NCI-H1105 treated with DMSO at 0.1 percent for 48 hours (cell line): Measurements from ENCODE around the gene ECI1.
"Not testable (repeated sequence)": the region's sequence is repeated elsewhere in the genome, so short reads cannot be mapped to it uniquely, and the experiment has no call there.

Source experiments
- DNase-seq: peaks from one replicate; lab custom pipeline; 2025; lab: John Stamatoyannopoulos, UW

The ECI1 gene

DNA sequence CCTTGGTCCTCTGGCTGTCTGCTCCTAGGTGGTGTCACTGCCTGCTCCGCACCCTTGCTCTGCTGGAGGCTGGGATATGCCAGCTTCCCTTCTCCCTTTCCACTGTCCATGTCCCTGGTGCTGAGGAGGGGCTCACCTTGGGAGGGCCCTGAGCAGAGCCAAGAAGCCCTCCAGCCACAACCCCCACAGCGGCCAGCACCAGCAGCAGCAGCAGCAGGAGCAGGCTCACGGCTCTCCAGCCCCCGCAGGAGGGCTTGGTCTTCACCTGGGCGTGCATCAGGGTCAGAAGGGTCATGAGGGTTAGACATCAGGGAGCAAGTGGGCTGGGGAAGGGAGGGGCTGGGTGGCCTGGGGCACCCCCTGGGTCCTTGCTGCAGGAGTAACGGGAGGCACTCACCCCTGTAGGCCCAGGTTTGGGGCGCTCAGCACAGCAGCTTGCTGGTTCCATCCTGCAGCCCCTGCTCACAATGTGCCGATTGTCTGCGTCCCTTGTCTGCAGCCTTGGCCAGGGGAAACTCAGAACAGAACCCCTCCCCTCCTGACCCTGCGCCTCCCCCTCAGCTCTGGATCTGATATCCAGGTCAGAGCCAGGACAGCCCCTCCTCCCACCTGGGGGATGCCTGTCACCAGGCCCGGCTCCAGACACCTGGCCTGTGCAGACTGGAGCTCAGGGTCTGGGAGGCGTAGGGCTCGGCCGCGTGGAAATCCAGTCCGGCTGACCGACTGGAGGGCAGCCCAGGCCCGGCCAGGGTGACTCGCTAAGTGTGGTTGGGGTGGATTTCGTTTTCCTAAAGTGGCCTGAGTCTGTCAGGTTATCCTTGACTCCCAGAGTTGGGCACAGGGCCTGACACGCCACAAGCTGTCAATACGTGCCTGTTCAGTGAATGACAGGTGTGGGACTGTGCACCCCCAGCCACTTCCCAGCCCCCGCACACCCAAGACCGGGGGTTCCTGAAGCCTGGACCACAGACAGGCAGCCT, 40.7 kb downstream of the ECI1 start, which contains the start of gene BRICD5:
Gene BRICD5 (minus strand): TSS at position 478 of the 980 bp plus-strand sequence. CDS start 30 bp downstream, at position 448.
- no peak for DNase-seq

DNA sequence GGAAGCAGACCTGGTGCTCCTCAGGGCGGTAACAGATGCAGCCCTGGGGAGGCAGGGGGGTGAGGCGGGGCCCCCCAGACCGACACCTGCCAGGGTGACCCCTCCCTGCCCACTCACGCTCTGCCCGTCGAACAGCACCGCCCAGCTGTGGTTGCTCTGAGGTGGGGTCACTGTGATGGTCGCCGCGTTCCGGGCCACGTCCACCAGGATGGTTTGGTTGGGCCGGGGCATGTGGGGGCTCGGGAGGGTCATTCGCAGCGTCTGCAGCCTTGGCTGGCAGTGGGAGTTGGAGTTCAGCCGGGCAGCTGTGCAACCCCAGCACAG, 41.4 kb downstream of the ECI1 start:
- no peak for DNase-seq

DNA sequence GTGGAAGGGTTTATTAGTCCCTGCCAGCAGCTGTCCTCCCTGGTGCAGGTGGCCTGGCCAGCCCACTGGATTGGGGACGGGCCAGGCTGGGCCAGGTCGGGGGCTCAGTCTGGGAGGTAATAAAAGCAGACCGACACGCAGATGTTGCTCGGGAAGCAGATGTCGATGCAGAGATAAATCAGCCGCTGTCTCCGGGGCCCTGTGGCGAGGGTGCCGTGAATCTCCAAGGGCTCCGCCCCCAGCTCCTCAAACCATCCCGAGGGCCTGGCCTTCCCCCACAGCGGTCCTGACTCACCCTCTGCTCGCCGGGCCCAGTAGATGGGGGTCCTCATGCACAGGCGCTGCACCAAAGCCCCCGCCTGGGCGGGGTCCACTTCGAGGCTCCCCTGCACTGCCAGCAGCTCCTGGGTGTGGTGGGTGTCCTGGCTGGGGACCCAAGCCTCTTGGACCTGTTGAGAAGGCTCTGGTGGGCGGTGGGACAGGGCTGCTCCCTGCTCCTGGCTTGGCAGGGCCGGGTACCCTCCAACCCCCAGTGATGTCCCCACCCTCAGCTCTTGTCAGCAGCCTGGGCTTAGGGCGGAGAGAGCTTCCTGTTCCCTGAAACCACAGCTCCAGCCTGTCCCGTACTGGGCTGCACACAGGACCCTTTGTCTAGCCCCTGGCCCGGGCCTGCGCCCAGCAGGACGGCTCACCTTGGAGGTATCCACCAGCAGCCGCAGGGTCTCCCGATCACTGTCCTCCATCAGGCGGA, 42.0 kb downstream of the ECI1 start:
- no peak for DNase-seq

DNA sequence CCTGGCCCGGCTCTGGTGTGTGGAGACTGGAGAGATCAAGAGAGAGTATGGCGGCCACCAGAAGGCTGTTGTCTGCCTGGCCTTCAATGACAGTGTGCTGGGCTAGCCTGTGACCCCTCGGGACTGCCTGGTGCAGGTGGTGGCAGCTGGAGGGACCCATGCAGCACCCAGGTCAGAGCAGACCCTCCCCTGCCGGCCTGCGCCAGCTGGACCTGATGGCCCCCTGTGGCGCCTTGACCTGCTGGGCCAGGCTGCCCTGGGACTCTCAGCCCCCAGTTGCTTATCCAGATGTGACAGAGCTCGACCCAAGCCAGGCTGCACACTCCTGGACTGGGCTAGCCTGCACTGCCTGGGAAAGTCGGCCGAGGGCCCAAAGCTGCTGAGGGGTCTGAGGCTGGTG, 42.6 kb downstream of the ECI1 start:
- no peak for DNase-seq

DNA sequence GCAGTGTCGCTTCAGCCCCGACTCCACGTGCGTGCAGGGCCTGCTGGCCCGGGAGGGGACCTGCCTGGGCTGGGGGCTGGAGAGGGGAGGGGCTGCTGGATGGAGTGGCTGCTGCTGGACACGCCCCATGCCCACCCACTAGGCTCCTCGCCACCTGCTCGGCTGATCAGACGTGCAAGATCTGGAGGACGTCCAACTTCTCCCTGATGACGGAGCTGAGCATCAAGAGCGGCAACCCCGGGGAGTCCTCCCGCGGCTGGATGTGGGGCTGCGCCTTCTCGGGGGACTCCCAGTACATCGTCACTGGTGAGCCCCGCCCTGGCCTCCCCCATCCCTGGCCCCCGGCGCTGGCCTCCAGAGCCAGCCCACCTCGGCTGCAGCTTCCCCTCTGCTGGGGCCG, 43.1 kb downstream of the ECI1 start:
- peak; percentile 4 for DNase-seq

DNA sequence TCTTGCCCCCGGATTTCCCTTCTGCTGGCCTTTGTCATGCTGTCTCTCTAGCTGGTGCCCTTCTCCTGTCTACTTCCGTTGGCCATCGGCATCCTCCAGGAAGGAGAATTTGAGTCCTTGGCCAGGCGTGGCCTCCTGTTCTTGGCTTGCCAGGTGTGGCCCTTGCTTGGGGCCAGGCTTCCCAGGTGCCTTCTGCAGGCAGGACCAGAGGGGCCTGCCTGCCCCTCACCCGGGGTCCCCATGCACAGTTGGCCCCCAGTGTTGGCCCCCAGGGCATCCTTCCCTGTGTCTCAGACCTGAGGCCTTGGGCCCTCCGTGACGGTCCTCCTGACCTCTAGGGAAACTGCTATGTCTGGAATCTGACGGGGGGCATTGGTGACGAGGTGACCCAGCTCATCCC, 43.5 kb downstream of the ECI1 start:
- DNase-seq, result no peak

DNA sequence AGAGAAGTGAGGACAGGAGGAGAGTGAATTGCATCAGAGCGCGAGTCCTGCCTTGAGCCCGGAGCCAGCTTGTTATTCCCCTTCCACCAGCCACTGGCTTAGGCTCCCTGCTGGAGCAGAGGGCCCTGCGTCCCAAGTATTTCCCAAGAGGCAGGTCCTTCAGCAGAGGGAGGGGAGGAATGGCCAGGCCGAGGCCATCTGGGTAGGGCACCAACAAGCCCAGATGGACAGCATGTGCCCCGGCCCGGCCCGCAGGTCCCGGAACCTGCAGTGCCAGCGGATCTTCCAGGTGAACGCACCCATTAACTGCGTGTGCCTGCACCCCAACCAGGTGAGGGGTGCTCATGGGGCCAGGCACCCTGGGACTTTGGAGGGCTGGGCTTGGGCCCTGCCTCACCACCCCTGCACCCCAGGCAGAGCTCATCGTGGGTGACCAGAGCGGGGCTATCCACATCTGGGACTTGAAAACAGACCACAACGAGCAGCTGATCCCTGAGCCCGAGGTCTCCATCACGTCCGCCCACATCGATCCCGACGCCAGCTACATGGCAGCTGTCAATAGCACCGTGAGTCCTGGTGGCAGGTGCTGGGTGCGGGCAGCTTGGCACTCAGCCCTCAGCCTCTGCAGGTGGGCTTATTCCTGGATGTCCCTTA, 44.5 kb downstream of the ECI1 start:
- no peak for DNase-seq

DNA sequence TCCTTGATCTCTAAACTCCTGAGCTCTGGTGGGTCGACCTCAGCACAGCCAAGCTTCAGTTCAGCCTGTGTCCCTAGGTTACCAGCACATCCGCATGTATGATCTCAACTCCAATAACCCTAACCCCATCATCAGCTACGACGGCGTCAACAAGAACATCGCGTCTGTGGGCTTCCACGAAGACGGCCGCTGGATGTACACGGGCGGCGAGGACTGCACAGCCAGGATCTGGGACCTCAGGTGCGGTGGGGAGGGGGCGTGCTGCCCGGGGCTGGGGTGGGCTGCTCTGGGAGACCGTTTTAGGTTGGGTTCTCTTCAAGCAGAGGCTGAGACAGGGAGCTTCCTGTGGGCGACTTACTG, 45.0 kb downstream of the ECI1 start:
- no peak for DNase-seq

DNA sequence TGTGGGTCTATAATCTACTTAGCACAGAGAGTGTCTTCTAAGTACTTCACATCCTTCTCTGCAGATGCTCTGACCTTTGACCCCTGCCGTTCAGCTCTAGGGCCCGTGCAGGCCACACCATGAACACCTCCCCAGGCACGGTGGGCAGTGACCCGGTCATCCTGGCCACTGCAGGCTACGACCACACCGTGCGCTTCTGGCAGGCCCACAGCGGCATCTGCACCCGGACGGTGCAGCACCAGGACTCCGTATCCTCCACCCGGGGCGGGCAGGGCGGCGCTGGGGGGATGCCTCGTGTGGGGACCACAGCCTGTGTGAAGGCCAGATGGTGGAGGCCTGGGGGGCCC, 45.4 kb downstream of the ECI1 start:
- no peak for DNase-seq

DNA sequence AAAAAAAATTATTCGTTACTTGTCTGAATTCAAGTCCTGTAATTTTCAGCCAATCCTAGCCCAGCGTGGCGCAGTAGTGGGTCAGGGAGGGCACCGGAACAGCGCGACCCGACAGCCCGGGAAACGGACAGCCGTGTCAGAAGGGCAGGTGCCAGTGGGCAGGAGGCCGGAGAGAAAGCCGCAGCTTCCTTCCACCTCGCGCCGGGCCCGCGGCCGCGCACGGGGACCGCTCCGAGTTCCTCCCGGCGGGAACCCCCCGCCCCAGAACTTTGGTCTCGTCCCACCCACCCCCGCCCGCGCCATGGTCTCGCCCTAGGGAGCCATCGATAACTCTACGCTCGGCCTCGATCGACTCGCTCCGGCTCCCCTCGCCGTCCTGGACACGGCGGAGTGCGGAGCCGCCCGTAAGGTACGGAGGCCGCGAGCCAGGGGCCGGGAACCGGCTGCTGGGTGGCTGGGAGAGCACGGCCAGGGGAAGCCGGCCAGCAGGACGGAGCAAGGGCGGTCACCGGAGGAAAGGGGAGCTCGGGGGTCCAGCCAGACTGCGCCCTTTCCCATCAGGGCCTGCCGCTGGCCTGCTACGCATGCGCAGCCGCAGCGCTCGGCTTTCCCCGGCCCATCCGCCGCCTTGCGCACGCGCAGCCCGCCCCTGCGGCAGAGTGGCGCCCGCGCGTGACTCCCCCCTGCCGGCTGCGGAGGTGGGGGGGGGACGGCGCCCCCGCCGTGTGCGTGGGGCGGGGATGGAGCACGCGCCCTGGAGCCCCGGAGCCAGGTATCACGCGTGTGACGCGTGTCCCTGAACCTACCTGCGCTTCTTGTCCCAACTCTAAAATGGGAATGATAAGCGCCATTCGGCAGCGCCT, 46.1 kb downstream of the ECI1 start, which contains the start of gene MLST8:
Gene MLST8 (plus strand): TSS at position 351 of the 863 bp plus-strand sequence. CDS start 632 bp downstream, outside the sequence.
- peak; percentile 48 for DNase-seq

DNA sequence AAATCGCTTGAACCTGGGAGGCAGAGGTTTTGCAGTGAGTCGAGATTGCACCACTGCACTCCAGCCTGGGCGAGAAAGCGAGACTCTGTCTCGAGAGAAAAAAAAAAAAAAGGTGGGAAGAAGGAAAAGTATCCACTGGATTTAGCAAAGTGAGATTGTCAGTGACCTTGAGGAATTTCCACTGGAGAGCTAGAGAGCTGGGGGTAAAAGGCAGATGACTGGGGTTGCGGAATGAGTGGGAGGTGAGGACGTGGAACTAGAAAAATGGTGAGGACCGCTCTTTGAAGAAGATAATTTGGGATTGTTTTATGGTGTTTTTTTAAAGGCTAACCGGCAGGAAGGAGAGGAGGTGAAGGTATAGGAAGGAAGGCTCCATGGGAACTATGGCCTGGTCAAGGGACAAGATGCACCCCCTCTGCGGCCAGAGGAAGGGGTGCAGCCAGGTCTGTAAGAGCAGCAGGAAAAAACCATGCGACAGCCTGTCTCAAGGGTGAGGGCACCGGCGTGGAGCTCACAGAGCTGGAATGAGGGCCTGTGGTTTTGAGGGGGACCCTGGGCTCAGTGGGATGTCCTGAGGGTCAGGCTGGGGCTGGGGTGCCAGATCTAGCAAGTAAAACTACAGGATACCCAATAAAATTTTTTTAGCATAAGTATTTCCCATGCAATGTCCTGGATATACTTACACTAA, 46.8 kb downstream of the ECI1 start:
- DNase-seq, result no peak

DNA sequence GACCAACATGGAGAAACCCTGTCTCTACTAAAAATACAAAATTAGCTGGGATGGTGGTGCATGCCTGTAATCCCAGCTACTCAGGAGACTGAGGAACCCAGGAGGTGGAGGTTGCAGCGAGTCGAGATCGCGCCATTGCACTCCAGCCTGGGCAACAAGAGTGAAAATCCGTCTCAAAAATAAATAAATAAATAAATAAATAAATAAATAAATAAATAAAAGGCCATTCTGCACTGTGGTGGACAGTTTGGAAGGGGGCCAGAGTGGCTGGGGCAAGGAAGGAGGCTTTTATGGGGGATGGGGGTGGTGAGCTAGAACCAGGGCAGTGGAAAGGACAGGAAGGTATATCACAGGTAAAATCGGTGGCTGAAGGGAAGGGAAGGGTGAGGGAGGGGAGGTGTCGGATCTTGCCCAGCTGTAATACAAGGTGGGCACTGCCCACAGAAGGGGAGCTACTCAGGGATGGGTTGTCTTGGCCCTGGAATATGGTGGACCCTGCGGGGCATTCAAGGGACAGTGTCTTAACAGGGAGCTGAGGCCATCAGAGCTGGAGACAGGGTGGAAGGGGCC, 48.2 kb downstream of the ECI1 start:
- DNase-seq, result not testable (repeated sequence)

DNA sequence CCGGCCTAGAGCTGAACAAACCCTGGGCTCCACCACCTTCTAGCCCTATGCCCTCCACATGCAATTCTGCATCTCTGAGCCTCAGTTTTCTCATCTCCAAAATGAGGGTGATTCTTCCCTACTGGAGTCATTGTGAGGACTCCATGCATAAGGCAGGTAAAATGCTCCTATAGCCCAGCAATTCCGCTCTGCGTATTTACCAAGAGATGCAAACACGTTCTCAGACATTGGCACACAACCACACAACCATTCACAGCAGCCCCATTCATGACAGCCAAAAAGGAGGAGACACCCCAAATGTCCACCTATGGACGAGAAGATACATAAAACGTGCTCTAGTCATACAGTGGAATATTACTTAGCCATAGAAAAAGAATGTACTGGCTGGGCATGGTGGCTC, 51.1 kb downstream of the ECI1 start:
- DNase-seq, result no peak

DNA sequence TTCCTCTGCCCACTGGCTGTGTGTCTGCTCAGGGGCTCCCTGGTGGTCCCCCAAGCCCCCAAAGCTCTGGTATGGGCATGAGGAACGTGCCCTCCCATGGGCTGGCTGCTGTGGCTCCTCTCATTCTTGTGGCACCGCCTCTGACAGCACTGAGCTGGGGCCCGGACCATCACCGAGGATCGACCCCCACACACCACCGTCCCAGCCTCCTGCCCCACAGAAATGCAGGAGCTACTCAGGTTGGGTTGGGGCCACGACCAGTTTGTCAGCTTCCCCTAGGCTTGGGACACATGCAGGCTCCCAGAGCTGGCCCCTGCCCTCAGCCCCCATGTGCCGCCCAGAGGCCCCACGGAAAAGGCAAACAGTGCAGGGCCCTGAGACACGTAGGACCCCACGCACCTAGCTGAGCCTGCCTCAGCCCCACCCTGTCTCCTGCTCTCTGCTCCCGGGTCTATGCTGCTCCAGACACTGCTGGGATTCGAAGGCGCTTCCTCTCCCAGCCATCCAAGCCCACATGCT, 51.7 kb downstream of the ECI1 start:
- no peak for DNase-seq

DNA sequence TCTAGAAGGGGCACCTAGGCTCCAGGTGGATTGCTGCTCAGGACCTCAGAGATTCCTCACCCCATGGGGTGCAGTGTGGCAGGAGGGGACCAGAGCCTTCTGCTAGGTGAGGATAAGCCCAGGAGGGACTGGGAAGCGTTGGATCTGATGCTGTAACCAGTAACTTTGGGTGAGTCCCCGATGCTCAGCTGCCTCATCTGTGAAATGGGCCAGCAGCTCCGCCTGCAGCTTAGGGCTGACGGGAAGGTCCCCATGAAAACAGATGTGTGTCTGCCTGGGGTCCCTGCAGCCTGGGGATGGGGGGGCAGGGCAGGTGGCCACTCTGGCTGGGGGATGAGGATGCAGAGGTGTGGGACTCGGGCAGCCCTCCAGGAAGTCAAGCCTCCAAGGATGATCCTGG, 52.3 kb downstream of the ECI1 start:
- no peak for DNase-seq

DNA sequence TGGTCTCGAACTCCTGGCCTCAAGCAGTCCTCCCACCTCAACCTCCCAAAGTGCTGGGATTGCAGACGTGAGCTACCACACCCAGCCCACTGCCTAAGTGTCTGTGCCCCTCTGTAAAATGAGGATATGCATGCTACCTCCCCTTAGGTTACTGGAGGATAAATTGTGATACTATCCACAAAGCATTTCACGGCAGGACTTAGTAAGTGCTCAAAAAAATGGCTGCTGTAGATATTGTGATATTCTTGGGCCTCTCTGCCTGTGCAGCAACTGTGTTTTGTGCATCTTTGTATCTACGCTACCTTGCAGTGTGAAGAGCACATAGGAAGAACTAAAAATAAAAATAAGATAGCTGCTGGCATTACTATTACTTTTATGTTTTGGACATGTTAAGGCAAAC, 53.1 kb downstream of the ECI1 start:
- no peak for DNase-seq

DNA sequence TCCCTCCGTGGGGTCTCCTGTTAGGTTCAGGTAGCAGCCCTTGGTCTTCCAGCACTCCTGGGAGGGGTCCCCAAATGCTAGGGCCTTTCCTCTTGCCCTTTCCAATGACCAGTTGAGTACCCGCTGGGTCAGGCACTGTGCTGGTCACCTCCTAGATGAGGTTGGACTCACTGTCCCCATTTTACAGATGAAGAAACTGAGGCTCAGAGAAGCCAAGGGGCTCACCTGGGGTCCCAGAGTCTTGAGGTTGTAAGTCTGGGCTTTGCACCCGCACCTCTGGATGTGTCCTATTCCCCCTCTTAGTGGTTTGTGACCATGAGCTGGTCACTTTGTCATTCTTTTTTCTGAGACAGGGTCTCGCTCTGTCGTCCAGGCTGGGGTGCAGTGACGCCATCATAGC, 53.6 kb downstream of the ECI1 start:
- DNase-seq, result no peak

DNA sequence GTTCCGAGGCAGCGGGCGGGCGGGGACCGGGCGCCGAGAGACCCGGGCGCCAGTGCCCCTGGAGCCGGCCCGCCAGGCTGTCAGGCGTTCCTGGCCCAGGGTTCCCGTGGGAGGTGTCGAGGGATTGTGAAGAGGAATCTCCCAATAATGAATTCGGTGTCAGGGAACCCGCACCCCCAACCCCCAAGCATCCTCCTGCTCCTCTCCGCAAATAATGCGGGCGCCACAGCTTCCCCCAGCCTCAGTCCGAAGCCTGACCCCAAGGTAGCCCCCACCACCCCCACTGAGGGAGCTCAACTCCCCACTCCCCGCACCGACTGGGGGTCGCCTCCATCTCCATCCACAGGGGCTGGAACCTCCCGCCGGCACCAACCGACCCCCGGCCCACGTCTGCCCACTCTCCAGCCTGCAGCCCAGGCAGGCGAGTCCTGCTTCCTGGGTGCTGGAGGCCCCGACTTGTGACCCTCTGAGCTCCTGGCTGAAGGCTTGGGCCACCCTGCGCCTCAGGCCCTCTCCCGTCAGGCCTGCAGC, 54.3 kb downstream of the ECI1 start:
- DNase-seq, result no peak

DNA sequence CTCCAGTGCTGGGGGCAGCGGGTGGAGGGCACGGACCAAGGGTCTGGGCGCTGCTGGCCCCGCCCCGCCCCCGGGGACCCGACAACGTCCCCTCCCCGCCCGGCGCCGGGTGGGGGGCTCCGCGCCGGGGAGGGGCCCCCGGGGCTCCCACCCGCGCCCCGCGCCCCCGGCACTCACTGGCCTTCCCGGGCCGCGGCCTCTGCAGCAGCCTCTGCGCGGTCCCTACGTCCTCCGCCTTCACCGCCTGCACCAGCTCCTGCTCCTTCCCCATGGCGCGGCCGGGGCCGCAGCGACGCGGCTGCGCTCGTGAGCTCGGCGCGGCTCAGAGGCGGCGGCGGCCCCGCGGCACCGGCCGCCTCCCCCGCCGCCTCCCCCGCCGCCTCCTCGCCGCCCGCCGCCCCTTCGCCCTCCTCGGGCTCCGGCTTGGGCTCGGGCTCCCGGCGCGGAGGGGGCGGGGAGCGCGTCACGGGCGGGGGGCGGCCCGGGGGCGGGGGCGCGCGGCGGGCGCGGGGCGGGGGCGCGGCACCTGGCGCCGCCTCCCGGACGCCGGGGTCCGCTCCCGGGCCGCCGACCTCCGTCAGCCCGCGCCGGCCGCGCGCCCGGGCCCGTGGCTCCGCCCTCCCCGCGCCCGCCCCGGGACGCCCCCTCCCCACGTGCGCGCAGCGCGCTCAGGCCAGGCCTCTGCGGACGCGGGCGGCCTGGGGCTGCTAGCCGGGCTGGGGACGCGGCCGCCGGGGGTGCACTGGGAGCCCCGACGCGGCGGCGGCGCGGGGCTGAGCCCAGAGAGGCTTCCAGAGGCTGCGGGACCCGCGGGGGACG, 55.0 kb downstream of the ECI1 start, which contains the start of gene CASKIN1:
Gene CASKIN1 (minus strand): TSS at position 444 of the 819 bp plus-strand sequence. CDS start 173 bp downstream, at position 271.
- no peak for DNase-seq
